HG02970 (cell line): ENCODE data around the gene STK32B.

Experiments used
- ATAC-seq: cut with Tn5 transposase; IDR thresholded peaks from one replicate; pipeline ENCODE4 v1.9.1; 2021; ENCODE audit warnings: mild to moderate bottlenecking, moderate library complexity, moderate number of reproducible peaks; ENCODE audit not compliant: unreplicated experiment, low FRiP score

The STK32B gene

GRCh38 chr4:5479518-5480060 is 428.3 kb downstream of the STK32B start:
- ATAC-seq, result no peak

DNA sequence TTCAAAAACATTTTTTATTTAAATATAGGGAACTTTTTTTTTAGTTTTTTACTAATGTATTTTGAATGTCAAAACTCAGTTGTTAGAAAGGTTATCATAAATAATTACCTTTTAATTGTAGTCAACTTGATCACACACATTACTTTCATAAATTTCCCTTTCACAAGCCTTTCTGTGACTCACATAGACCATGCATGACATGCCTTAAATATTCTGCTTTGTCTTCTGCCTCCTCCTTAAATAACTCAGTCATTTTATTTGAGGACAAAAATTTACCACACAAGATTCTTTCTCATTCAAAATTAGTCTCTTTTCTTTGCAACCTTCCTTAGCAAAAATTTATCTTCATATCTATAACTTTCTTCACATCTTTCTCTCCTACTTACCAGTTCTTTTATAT is 437.1 kb downstream of the STK32B start:
- ATAC-seq, result no peak

- no peak for ATAC-seq
Observed at GRCh38 chr4:5489260-5489659, 438.0 kb downstream of the STK32B start.

DNA sequence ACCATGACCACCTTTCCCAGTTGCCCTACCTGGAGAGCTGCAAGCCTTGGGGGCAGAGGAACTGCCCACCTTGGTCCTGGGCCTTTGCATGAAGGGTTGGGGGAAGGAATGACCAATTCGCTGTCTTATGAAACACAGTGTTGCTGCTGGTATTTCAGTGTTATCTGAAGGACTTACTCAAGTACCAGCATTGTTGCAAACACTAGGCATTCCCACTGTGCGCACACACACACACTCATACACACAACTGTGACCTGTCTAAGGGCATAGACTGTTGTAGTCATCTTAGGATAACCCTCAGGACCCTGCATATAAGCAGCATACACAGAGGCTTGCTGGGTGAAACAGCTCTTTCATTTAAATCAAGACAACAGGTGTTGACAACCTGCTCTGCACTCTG is 446.2 kb downstream of the STK32B start:
- no peak for ATAC-seq

- no peak for ATAC-seq
Observed at GRCh38 chr4:5500165-5500564, 448.9 kb downstream of the STK32B start.

GRCh38 chr4:5503336-5503936 is 452.2 kb downstream of the STK32B start:
- no peak for ATAC-seq

DNA sequence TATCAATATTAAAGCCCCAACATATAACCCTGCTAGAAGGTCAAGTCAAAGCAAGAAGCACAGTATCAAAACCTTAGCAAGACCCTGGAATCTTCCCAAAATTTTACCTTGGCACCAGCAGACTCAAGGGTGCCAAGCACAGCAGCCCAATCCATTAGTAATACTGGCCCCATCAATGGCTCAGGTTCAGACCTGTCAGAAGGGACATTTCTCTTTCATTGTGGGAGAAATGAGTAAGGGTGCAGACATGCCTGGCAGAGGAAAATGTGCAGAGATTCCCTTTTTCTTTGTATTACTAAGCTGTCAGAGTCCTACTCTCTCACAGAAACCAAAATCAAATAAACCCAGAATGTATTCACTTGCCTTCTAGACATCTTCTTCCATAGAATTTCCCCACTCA is 453.2 kb downstream of the STK32B start:
- ATAC-seq, result no peak

GRCh38 chr4:5510504-5510903 is 459.2 kb downstream of the STK32B start:
- ATAC-seq, result no peak

DNA sequence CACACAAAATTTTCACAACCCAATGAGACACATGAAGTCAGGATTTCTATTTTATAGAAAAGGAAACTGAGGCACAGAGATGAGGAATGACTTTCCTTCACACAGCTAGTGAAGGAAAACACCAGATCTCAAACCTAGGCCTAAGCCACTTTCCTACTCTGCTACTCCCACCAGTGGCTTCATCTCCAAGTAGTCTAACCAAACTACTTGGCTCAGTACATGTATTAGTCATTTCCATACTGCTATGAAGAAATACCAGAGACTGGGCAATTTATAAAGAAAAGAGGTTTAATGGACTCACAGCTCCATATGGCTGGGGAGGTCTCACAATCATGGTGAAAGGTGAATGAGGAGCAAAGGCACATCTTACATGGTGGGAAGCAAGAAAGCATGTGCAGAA is 460.5 kb downstream of the STK32B start:
- ATAC-seq, result no peak

GRCh38 chr4:5515646-5516045 is 464.4 kb downstream of the STK32B start:
- ATAC-seq, result no peak

GRCh38 chr4:5517372-5517771 is 466.1 kb downstream of the STK32B start:
- ATAC-seq, result no peak

DNA sequence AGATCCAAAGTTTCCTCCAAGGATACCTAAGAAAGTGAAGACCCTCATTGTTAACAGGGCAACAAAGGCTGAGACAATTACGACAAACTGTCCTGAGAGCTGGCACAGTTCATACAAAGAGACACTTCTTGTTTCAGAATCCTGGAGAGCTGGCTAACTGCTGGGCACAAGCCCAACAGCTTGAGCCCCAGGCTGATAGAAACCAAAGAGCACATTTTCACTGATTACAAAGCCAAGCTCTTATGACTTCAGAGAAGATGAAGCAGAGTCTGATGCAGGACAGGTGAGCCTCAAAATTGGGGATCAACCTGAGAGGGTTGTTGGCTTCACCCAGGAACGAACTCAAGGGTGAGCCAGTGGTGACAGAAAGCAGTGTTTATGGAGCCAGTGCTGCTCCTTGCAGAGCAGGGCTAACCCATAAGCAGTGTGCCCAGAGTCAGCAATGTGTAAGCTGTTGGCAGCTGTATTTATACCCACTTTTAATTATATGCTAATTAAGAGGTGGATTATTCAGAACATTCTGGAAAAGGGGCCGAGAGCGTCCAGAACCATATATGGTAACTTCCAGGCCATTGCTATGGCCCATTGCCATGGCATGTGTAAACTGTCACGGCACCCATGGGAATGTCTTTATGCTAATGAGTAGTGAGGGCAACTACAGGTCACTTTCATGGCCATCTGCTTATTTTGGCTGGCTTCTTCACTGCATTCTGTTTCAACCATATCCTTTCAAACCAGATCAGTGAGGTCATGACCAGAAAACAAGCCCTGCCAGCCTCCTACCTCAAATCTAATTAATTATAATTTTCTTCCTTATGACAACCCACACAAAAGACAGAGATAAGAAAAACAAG is 473.4 kb downstream of the STK32B start:
- no peak for ATAC-seq

- ATAC-seq, result no peak
Observed at GRCh38 chr4:5526080-5526846, 475.0 kb downstream of the STK32B start.

DNA sequence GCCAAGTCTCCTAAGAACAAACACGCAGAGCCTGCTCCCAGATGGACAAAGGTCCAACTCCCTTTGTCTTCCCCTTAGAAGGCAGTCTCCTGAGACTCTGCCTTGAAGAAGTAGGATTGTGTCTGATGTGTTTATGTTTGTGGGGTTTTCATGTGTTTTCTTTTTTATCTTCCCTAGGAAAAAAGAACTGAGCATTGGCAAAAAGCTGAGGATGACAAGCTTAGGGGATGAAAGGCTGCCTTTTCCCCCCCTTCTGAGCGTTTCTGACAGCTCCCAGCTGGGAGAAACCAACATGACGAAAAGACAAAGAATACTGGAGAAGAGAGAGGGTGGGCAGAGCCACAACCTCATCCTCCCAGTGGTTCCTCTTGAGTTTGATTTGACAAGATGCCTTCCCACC is 475.9 kb downstream of the STK32B start:
- ATAC-seq, result no peak

GRCh38 chr4:5528031-5528436 is 476.8 kb downstream of the STK32B start:
- no peak for ATAC-seq

DNA sequence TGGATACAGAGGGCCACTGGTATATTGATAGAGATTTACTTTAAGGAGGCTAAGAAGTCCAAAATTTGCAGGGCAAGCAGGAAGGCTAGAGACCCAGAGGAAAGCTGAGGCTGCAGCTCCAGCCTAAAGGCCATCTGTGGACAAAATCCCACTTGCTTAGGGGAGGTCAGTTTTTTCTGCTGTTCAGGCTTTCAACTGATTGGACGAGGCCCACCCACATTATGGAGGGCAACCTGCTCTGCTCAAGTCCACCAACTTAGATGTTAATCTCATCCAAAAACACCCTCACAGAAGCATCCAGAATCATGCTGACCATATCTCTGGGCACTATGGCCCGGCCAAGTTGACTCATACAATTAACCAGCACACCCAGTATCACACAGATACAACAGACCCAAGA is 480.8 kb downstream of the STK32B start:
- no peak for ATAC-seq

DNA sequence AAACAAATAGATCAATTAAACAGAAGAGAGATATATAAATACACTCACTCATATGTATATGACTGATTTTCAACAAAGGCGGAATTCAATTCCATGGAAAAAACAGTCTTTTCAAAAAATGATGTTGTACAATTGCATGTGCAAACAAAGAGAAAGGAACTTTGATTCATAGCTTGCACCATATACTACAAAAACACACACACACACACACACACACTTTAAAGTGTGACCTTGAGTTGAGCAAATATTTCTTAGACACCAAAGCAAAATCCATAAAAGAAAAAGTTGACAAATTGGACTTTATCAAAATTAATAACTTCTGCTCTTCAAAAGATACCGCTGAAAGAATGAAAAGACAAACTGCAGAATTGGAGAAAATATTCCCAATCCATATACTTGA is 488.3 kb downstream of the STK32B start:
- no peak for ATAC-seq

DNA sequence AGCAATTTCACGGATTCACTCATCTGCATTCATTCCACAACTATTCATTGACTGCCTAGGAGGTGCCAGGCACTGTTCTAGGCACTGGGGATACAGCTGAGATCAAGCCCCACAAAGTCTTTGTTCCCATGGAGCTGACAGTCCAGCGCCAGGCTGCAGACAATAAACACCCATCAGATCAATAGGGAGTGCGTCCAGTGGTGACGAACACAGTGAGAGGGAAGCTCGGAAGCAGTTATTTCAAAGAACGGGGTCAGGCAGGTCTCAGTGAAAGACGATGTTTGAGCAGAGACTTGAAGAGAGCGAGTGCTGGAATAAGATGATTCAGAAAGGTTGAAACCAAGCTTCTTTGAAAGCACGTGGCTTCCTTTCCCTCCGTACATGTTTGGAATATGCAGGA is 489.9 kb downstream of the STK32B start:
- no peak for ATAC-seq

GRCh38 chr4:5543681-5544080 is 492.4 kb downstream of the STK32B start:
- ATAC-seq, result no peak

DNA sequence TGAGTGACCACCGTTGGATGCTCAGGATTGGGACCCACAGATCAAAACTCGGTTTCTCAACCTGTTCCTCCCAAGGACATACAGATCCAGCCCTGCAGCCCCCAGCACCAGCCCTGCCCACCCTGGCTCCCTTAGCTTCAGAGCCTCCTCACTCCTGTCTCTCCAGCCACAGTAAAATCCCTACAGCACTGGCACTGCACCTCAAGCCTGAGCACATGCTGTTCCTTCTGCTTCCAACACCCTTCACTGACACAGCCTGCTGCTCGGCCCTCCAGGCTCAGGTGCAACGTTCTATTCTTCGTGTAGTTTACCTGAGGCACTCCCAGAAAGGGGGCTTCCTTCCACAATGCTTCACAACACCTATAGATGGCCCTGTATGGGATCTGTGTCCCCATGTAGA is 493.5 kb downstream of the STK32B start:
- no peak for ATAC-seq

DNA sequence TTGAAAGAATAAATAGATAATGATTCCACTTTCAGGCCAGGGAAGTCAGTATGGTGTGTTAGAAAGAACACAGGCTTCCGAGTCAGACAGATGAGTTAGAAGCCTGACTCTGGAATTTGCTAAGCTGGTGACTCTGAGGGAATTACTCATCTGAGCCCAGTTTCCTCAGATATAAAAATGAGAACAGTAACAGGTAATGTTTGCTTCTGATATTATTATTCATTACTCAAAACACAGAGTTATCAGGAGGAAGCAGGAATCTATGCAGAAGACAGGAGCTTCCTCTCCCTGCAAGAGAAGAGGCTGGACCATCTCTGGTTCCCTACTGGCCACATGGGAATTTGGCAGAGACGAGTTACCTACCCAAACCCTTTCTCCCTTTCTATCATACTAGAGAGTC is 494.0 kb downstream of the STK32B start:
- no peak for ATAC-seq
